ENCODE data around the gene UBE2H. TPM values are rescaled to one million over a fixed set of nuclear protein-coding genes. Genes with fewer than 3 reads are reported as not detected.

UBE2H gene
- total RNA-seq, 1 donor from 2014 or later = 80.7 TPM

DNA sequence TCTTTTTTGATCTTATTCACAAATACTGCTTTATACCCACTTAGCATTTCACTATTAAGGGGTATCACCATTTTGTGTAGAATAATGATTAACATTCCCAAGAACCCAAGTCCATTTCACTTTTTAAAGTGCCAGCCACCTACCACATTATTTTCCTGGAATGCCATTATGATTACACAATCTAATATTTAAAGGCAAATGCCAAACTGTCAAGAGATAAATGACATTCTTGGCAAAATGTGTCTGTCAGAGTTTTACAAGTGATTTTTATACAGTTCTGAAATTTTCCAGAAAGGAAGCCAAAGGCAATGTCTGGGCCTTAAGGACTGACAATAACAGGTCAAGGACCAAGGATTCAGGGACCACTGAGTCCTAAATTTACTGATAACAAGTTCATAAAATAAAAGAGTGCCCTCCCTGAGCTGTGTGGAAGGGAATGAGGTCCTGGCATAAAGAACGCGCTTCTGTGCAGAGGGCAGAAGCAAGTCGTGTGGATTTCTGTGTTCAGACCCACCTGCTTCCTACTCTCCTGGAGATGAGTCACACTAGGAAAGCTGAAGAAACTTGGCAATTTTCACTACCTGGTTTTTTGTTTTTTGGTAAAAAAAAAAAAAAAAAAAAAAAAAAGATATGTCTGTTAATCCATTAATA, 66.5 kb downstream of the UBE2H start:
- peaks cover 27% of the 10 kb centered on the region for H3K36me3 Mint-ChIP-seq
- no peaks in the 10 kb centered on the region for H3K27me3 Mint-ChIP-seq
- peak overlapping the region; percentile 18 for H3K27ac Mint-ChIP-seq
- H3K9me3 Mint-ChIP-seq = no peaks in the 10 kb centered on the region
- TF ChIP-seq, protein P1, sequence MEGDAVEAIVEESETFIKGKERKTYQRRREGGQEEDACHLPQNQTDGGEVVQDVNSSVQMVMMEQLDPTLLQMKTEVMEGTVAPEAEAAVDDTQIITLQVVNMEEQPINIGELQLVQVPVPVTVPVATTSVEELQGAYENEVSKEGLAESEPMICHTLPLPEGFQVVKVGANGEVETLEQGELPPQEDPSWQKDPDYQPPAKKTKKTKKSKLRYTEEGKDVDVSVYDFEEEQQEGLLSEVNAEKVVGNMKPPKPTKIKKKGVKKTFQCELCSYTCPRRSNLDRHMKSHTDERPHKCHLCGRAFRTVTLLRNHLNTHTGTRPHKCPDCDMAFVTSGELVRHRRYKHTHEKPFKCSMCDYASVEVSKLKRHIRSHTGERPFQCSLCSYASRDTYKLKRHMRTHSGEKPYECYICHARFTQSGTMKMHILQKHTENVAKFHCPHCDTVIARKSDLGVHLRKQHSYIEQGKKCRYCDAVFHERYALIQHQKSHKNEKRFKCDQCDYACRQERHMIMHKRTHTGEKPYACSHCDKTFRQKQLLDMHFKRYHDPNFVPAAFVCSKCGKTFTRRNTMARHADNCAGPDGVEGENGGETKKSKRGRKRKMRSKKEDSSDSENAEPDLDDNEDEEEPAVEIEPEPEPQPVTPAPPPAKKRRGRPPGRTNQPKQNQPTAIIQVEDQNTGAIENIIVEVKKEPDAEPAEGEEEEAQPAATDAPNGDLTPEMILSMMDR (conservative IDR thresholded peaks at IDR 0.05) = no peak
- no peak for DNase-seq (ENCODE audit: extremely low spot score, unreplicated experiment)
- H3K4me1 Mint-ChIP-seq (ENCODE audit: unreplicated experiment) = peaks cover 23% of the 10 kb centered on the region
- H3K4me3 Mint-ChIP-seq = no peak overlapping the region

- Mint-ChIP-seq H3K27me3 (no peaks in the 10 kb centered on the region), H3K36me3 (peaks cover 35% of the 10 kb centered on the region), H3K9me3 (no peaks in the 10 kb centered on the region), H3K4me3 (no peak overlapping the region), H3K27ac (no peak overlapping the region), H3K4me1 (ENCODE audit: unreplicated experiment) (peaks cover 24% of the 10 kb centered on the region)
- DNase-seq (ENCODE audit: extremely low spot score, unreplicated experiment) = no peak
- TF ChIP-seq, protein P1 (conservative IDR thresholded peaks at IDR 0.05) = no peak
These were observed 68.3 kb downstream of the UBE2H start for GRCh38 chr7:129884495-129884894.

GRCh38 chr7:129883151-129883550, 69.6 kb downstream of the UBE2H start:
- TF ChIP-seq, protein P1 (conservative IDR thresholded peaks at IDR 0.05) = no peak
- Mint-ChIP-seq H3K27me3 (no peaks in the 10 kb centered on the region), H3K9me3 (no peaks in the 10 kb centered on the region), H3K4me3 (no peak overlapping the region), H3K4me1 (ENCODE audit: unreplicated experiment) (peaks cover 14% of the 10 kb centered on the region), H3K27ac (no peak overlapping the region), H3K36me3 (peaks cover 34% of the 10 kb centered on the region)
- DNase-seq (ENCODE audit: extremely low spot score, unreplicated experiment) = no peak

GRCh38 chr7:129882531-129882930, 70.2 kb downstream of the UBE2H start:
- Mint-ChIP-seq H3K27ac (no peak overlapping the region), H3K9me3 (no peaks in the 10 kb centered on the region), H3K4me1 (ENCODE audit: unreplicated experiment) (peaks cover 14% of the 10 kb centered on the region), H3K36me3 (peaks cover 35% of the 10 kb centered on the region), H3K4me3 (no peak overlapping the region), H3K27me3 (no peaks in the 10 kb centered on the region)
- no peak for DNase-seq (ENCODE audit: extremely low spot score, unreplicated experiment)
- TF ChIP-seq, protein P1 (conservative IDR thresholded peaks at IDR 0.05) = no peak

GRCh38 chr7:129877146-129877792, 75.5 kb downstream of the UBE2H start:
- Mint-ChIP-seq H3K4me3 (no peak overlapping the region), H3K36me3 (peaks cover 47% of the 10 kb centered on the region), H3K4me1 (ENCODE audit: unreplicated experiment) (peaks cover 12% of the 10 kb centered on the region), H3K27me3 (no peaks in the 10 kb centered on the region), H3K9me3 (no peaks in the 10 kb centered on the region), H3K27ac (peak overlapping the region; percentile 37)
- TF ChIP-seq, protein P1 (conservative IDR thresholded peaks at IDR 0.05) = no peak
- no peak for DNase-seq (ENCODE audit: extremely low spot score, unreplicated experiment)
